WTC11 (cell line): ENCODE results near the gene ZBTB7B.

Experiments used
- ELF4 ChIP-seq: sonication (generic); formaldehyde crosslinking; IDR thresholded peaks from 2 replicates; pipeline ENCODE4 v1.8.1; 2022; ENCODE audit warnings: low read depth, mild to moderate bottlenecking, moderate library complexity, missing genetic modification reagents
- NR2C2 ChIP-seq: sonication (generic); formaldehyde crosslinking; IDR thresholded peaks from 2 replicates; pipeline ENCODE4 v1.8.0; 2022; ENCODE audit warnings: mild to moderate bottlenecking, missing genetic modification reagents
- SMAD3 ChIP-seq: sonication (generic); formaldehyde crosslinking; IDR thresholded peaks from 2 replicates; pipeline ENCODE4 v1.8.0; 2022; ENCODE audit warnings: missing genetic modification reagents, mild to moderate bottlenecking, borderline replicate concordance
- SP1 ChIP-seq: sonication (generic); formaldehyde crosslinking; conservative IDR thresholded peaks from 2 replicates; pipeline ENCODE4 v1.8.1; 2022; ENCODE audit warnings: missing genetic modification reagents
- ZBTB21 ChIP-seq: sonication (generic); formaldehyde crosslinking; IDR thresholded peaks from 2 replicates; pipeline ENCODE4 v1.8.1; 2023; ENCODE audit warnings: mild to moderate bottlenecking, missing genetic modification reagents, borderline replicate concordance
- TF ChIP-seq, protein P1 (sequence below): fragments of 200-600 bp; IDR thresholded peaks from 2 replicates; pipeline ENCODE4 v1.8.0; 2022; ENCODE audit warnings: antibody characterized with exemption
- TF ChIP-seq, protein P2 (sequence below): sonication (generic); formaldehyde crosslinking; IDR thresholded peaks from 2 replicates; pipeline ENCODE4 v1.8.1; 2023; ENCODE audit warnings: mild to moderate bottlenecking, missing genetic modification reagents
- TF ChIP-seq, protein P3 (sequence below): sonication (generic); formaldehyde crosslinking; IDR thresholded peaks from 2 replicates; pipeline ENCODE4 v1.8.1; 2023; ENCODE audit warnings: mild to moderate bottlenecking, missing genetic modification reagents, borderline replicate concordance
- TF ChIP-seq, protein P4 (sequence below): fragments of 250-450 bp; sonication (Bioruptor Pico); IDR thresholded peaks from 2 replicates; pipeline ENCODE4 v1.8.0; 2021; ENCODE audit warnings: mild to moderate bottlenecking
- TF ChIP-seq, protein P5 (sequence below): sonication (generic); formaldehyde crosslinking; IDR thresholded peaks from 2 replicates; pipeline ENCODE4 v1.8.0; 2023; ENCODE audit warnings: missing genetic modification reagents
- TF ChIP-seq, protein P6 (sequence below): sonication (generic); formaldehyde crosslinking; IDR thresholded peaks from 2 replicates; pipeline ENCODE4 v1.8.1; 2022; ENCODE audit warnings: low read depth, mild to moderate bottlenecking, moderate library complexity, missing genetic modification reagents, borderline replicate concordance
- TF ChIP-seq, protein P7 (sequence below): sonication (generic); formaldehyde crosslinking; IDR thresholded peaks from 2 replicates; pipeline ENCODE4 v1.8.1; 2023; ENCODE audit warnings: mild to moderate bottlenecking, missing genetic modification reagents, moderate library complexity
- TF ChIP-seq, protein P8 (sequence below): sonication (generic); formaldehyde crosslinking; IDR thresholded peaks from 2 replicates; pipeline ENCODE4 v1.8.1; 2023; ENCODE audit warnings: mild to moderate bottlenecking, missing genetic modification reagents

DNA sequence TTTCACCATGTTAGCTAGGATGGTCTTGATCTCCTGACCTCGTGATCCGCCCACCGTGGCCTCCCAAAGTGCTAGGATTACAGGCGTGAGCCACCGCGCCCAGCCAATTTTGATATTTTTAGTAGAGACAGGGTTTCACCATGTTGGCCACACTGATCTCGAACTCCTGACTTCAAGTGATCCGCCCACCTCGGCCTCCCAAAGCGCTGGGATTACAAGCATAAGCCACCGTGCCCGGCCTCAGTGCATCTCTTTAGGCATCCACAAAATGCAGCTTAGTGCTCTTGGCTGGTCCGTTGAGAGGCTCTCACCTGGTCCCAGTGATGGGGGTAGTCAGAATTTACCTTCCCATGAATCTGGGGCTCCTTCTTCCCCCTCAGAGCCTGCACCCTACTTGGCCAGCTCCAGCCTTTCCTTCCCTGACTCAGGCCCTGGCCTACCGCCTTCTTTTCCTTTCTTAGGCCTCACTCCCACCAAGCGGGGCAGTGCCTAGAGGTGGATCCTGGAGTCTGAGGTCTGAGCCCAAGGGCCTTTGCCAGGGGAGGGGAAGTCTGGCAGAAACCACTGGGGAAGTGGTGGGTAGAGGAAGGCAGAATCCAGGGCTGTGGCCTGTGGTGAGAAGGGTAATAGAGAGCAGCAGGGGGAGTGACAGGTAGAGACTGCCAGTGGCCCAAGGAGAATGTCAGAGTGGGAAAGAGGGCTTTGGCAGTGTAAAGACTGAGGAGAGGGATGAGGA, 5.5 kb upstream of the ZBTB7B start:
- TF ChIP-seq NR2C2 (CRISPR knock-in tag), result no peak
- TF ChIP-seq, protein P1, sequence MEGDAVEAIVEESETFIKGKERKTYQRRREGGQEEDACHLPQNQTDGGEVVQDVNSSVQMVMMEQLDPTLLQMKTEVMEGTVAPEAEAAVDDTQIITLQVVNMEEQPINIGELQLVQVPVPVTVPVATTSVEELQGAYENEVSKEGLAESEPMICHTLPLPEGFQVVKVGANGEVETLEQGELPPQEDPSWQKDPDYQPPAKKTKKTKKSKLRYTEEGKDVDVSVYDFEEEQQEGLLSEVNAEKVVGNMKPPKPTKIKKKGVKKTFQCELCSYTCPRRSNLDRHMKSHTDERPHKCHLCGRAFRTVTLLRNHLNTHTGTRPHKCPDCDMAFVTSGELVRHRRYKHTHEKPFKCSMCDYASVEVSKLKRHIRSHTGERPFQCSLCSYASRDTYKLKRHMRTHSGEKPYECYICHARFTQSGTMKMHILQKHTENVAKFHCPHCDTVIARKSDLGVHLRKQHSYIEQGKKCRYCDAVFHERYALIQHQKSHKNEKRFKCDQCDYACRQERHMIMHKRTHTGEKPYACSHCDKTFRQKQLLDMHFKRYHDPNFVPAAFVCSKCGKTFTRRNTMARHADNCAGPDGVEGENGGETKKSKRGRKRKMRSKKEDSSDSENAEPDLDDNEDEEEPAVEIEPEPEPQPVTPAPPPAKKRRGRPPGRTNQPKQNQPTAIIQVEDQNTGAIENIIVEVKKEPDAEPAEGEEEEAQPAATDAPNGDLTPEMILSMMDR, result no peak
- TF ChIP-seq SP1 (CRISPR knock-in tag), result no peak
- TF ChIP-seq, protein P2, sequence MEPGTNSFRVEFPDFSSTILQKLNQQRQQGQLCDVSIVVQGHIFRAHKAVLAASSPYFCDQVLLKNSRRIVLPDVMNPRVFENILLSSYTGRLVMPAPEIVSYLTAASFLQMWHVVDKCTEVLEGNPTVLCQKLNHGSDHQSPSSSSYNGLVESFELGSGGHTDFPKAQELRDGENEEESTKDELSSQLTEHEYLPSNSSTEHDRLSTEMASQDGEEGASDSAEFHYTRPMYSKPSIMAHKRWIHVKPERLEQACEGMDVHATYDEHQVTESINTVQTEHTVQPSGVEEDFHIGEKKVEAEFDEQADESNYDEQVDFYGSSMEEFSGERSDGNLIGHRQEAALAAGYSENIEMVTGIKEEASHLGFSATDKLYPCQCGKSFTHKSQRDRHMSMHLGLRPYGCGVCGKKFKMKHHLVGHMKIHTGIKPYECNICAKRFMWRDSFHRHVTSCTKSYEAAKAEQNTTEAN (CRISPR knock-in tag), result no peak
- TF ChIP-seq ZBTB21, result no peak
- TF ChIP-seq ELF4 (CRISPR knock-in tag), result no peak
- TF ChIP-seq, protein P3, sequence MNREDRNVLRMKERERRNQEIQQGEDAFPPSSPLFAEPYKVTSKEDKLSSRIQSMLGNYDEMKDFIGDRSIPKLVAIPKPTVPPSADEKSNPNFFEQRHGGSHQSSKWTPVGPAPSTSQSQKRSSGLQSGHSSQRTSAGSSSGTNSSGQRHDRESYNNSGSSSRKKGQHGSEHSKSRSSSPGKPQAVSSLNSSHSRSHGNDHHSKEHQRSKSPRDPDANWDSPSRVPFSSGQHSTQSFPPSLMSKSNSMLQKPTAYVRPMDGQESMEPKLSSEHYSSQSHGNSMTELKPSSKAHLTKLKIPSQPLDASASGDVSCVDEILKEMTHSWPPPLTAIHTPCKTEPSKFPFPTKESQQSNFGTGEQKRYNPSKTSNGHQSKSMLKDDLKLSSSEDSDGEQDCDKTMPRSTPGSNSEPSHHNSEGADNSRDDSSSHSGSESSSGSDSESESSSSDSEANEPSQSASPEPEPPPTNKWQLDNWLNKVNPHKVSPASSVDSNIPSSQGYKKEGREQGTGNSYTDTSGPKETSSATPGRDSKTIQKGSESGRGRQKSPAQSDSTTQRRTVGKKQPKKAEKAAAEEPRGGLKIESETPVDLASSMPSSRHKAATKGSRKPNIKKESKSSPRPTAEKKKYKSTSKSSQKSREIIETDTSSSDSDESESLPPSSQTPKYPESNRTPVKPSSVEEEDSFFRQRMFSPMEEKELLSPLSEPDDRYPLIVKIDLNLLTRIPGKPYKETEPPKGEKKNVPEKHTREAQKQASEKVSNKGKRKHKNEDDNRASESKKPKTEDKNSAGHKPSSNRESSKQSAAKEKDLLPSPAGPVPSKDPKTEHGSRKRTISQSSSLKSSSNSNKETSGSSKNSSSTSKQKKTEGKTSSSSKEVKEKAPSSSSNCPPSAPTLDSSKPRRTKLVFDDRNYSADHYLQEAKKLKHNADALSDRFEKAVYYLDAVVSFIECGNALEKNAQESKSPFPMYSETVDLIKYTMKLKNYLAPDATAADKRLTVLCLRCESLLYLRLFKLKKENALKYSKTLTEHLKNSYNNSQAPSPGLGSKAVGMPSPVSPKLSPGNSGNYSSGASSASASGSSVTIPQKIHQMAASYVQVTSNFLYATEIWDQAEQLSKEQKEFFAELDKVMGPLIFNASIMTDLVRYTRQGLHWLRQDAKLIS (CRISPR knock-in tag), result no peak
- TF ChIP-seq, protein P4, sequence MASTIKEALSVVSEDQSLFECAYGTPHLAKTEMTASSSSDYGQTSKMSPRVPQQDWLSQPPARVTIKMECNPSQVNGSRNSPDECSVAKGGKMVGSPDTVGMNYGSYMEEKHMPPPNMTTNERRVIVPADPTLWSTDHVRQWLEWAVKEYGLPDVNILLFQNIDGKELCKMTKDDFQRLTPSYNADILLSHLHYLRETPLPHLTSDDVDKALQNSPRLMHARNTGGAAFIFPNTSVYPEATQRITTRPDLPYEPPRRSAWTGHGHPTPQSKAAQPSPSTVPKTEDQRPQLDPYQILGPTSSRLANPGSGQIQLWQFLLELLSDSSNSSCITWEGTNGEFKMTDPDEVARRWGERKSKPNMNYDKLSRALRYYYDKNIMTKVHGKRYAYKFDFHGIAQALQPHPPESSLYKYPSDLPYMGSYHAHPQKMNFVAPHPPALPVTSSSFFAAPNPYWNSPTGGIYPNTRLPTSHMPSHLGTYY, result no peak
- TF ChIP-seq SMAD3 (CRISPR knock-in tag), result no peak
- TF ChIP-seq, protein P5, sequence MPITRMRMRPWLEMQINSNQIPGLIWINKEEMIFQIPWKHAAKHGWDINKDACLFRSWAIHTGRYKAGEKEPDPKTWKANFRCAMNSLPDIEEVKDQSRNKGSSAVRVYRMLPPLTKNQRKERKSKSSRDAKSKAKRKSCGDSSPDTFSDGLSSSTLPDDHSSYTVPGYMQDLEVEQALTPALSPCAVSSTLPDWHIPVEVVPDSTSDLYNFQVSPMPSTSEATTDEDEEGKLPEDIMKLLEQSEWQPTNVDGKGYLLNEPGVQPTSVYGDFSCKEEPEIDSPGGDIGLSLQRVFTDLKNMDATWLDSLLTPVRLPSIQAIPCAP (CRISPR knock-in tag), result no peak
- TF ChIP-seq, protein P6, sequence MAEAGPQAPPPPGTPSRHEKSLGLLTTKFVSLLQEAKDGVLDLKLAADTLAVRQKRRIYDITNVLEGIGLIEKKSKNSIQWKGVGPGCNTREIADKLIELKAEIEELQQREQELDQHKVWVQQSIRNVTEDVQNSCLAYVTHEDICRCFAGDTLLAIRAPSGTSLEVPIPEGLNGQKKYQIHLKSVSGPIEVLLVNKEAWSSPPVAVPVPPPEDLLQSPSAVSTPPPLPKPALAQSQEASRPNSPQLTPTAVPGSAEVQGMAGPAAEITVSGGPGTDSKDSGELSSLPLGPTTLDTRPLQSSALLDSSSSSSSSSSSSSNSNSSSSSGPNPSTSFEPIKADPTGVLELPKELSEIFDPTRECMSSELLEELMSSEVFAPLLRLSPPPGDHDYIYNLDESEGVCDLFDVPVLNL (CRISPR knock-in tag), result no peak
- TF ChIP-seq, protein P7, sequence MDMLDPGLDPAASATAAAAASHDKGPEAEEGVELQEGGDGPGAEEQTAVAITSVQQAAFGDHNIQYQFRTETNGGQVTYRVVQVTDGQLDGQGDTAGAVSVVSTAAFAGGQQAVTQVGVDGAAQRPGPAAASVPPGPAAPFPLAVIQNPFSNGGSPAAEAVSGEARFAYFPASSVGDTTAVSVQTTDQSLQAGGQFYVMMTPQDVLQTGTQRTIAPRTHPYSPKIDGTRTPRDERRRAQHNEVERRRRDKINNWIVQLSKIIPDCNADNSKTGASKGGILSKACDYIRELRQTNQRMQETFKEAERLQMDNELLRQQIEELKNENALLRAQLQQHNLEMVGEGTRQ (CRISPR knock-in tag), result no peak
- TF ChIP-seq, protein P8, sequence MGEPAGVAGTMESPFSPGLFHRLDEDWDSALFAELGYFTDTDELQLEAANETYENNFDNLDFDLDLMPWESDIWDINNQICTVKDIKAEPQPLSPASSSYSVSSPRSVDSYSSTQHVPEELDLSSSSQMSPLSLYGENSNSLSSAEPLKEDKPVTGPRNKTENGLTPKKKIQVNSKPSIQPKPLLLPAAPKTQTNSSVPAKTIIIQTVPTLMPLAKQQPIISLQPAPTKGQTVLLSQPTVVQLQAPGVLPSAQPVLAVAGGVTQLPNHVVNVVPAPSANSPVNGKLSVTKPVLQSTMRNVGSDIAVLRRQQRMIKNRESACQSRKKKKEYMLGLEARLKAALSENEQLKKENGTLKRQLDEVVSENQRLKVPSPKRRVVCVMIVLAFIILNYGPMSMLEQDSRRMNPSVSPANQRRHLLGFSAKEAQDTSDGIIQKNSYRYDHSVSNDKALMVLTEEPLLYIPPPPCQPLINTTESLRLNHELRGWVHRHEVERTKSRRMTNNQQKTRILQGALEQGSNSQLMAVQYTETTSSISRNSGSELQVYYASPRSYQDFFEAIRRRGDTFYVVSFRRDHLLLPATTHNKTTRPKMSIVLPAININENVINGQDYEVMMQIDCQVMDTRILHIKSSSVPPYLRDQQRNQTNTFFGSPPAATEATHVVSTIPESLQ, result no peak
